SK-N-MC (cell line): ENCODE data around the gene CD200R1.

Experiments used
- DNase-seq: peaks from one replicate; pipeline ENCODE4 v3.0.0-alpha.2; 2011; ENCODE audit warnings: low read depth, low spot score
- H3K27ac ChIP-seq: fragments of 200-600 bp; sonication (generic); 2 replicates; pipeline ENCODE4 v1.5.1; 2016; ENCODE audit warnings: mixed run types
- H3K36me3 ChIP-seq: fragments of 200-600 bp; sonication (generic); 2 replicates; pipeline ENCODE4 v1.6.1; 2017; ENCODE audit warnings: antibody characterized with exemption, low read length, mixed read lengths; ENCODE audit not compliant: insufficient read depth
- H3K4me3 ChIP-seq: fragments of 200-600 bp; sonication (generic); 2 replicates; pipeline ENCODE4 v1.5.1; 2016
- H3K9ac ChIP-seq: fragments of 200-600 bp; sonication (generic); 2 replicates; pipeline ENCODE4 v1.8.0; 2017; ENCODE audit warnings: mixed run types, mixed read lengths; ENCODE audit not compliant: insufficient read length
- H3K9me3 ChIP-seq: fragments of 200-600 bp; sonication (generic); 2 replicates; pipeline ENCODE4 v1.6.1; 2017; ENCODE audit warnings: low read depth, mild to moderate bottlenecking, antibody characterized with exemption, low read length, moderate library complexity, mixed read lengths
- EZH2 ChIP-seq: fragments of 200-600 bp; sonication (generic); IDR thresholded peaks from one replicate; pipeline ENCODE4 v1.6.1; 2017; ENCODE audit warnings: antibody characterized with exemption
- FOXP2 ChIP-seq: optimal IDR thresholded peaks from 2 replicates; pipeline ENCODE3; 2011; ENCODE audit warnings: mild to moderate bottlenecking, moderate library complexity; ENCODE audit not compliant: insufficient read depth; ENCODE audit errors: extremely low read length, control extremely low read depth
- POLR2AphosphoS5 ChIP-seq: IDR thresholded peaks from 2 replicates; pipeline ENCODE4 v1.6.1; 2012; ENCODE audit warnings: mild to moderate bottlenecking, low read depth, low read length, borderline replicate concordance

Gene CD200R1, protein sequence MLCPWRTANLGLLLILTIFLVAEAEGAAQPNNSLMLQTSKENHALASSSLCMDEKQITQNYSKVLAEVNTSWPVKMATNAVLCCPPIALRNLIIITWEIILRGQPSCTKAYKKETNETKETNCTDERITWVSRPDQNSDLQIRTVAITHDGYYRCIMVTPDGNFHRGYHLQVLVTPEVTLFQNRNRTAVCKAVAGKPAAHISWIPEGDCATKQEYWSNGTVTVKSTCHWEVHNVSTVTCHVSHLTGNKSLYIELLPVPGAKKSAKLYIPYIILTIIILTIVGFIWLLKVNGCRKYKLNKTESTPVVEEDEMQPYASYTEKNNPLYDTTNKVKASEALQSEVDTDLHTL

GRCh38 chr3:112974894-112975293 lies at the start of gene CD200R1:
Gene CD200R1, minus strand, starts transcription at chr3:112975103. Its CDS starts 246 bp downstream, at chr3:112974857.
- H3K9me3 ChIP-seq, result no peaks in the 10 kb centered on the region
- H3K4me3 ChIP-seq, result peak within 1 kb of the TSS; percentile 42
- H3K27ac ChIP-seq, result peak within 1 kb of the TSS; percentile 78
- TF ChIP-seq EZH2 (no peak), FOXP2 (peak; percentile 77), POLR2AphosphoS5 (no peak)
- DNase-seq, result peak; percentile 30
- no peak within 1 kb of the TSS for H3K9ac ChIP-seq
- H3K36me3 ChIP-seq, result no peaks in the 10 kb centered on the region

GRCh38 chr3:113021471-113021870 lies 46.6 kb upstream of the CD200R1 start:
- no peak overlapping the region for H3K9ac ChIP-seq
- TF ChIP-seq FOXP2, result no peak
- no peak for TF ChIP-seq EZH2
- TF ChIP-seq POLR2AphosphoS5, result no peak
- no peaks in the 10 kb centered on the region for H3K9me3 ChIP-seq
- DNase-seq, result no peak
- no peak overlapping the region for H3K27ac ChIP-seq
- no peak overlapping the region for H3K4me3 ChIP-seq
- H3K36me3 ChIP-seq, result peaks cover 14% of the 10 kb centered on the region

DNA sequence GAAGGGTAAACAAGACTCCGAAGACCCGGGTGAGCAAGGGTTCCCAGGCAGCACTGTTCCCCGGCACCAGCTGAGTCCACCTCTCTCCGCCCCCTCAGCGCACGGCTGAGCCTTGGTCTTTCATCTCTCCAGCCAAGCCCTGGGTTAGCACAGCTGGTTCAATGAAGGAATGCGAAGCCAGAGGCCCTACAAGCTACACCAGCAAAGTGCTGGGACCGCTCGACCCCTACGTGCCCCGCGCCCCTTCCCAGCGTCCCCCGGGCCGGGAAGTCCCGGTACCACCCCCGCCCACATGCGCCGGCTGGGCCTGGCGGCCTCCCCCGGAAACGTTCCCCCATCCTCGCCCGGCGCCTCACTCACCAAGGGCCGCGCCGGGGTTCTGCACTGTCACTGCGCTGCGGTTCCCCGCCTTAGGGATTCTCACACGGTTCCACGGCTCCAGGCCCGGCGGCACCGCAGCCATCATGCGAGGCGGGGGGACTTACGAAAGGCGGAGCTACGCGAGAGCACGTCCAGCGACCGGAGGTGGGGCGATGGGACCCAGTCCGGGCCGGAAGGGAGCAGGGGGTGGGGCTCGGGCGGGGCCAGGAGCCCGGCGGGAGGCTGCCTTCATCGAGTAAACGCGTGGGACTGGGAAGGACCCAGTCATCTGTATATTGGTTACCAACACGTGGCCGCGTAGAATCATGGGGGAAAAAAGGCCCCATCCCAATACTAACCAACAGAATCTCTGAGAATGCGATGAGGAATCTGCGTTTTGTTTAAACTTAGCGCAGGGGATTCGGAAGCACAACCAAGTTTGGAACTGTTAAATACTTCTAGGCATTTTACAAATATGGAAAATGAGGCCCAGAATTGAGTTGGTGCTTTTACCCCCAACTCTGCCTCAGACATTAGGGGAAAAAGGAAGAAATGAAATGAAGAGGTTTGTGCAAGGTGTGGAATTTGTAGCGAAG lies 44.6 kb upstream of the CD200R1 start:
- DNase-seq, result peak; percentile 48
- H3K4me3 ChIP-seq, result peak overlapping the region; percentile 86
- TF ChIP-seq EZH2, result no peak
- TF ChIP-seq POLR2AphosphoS5, result peak; percentile 93
- H3K9me3 ChIP-seq, result no peaks in the 10 kb centered on the region
- peak overlapping the region; percentile 82 for H3K27ac ChIP-seq
- peak overlapping the region; percentile 78 for H3K9ac ChIP-seq
- H3K36me3 ChIP-seq, result peaks cover 35% of the 10 kb centered on the region

DNA sequence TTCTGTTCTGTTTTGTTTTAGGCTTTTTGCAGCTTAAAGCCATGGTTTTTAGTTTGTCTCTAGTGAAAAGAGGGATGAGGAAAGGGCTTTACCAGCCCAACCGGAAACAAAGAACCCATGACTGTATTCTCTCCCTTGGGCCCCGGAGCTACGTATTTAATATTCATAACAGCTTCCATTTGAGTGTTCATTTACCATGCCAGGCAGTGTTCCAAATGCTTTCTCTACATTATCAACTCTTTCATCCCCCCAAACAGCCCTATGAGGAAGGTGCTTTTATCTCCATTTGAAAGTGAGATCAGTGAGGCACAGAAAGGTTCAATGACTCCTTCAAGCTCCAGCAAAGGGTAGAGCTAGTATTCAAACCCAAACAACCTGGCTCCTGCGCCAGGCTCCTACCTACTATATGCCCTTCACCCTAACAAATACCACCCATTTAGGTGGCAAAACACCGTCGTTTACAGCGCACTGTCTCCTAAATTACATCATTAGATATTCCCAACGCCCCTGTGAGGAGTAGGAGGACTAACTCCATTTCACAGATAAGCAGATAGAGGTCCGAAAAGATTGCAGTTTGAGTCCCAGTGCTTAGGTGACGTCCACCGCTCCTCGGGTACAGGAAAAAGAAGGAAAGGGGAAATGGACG lies 43.8 kb upstream of the CD200R1 start:
- TF ChIP-seq EZH2, result no peak
- TF ChIP-seq POLR2AphosphoS5, result no peak
- no peak for TF ChIP-seq FOXP2
- peak overlapping the region; percentile 78 for H3K9ac ChIP-seq
- peak overlapping the region; percentile 82 for H3K27ac ChIP-seq
- peak; percentile 22 for DNase-seq
- peak overlapping the region; percentile 86 for H3K4me3 ChIP-seq
- H3K9me3 ChIP-seq, result no peaks in the 10 kb centered on the region
- peaks cover 40% of the 10 kb centered on the region for H3K36me3 ChIP-seq

DNA sequence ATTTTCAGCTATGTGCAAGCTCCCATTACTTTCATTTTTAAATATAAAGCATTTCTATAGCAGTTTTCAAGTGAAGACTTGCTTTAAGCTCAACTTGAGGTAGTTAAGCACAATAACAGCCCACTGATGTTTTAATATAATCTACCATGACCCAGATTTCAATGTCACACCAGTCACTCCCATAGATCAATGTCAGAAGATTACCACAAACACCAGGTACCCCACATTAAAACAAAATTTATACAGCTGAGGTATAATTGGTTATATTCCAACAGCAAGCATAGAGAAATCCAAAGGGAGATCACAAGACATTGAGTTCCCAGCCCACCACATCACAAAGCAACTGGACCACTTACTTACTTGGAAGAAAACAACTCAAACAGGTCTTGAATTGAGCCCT lies 38.7 kb upstream of the CD200R1 start:
- TF ChIP-seq FOXP2 (no peak), POLR2AphosphoS5 (no peak), EZH2 (no peak)
- no peak overlapping the region for H3K4me3 ChIP-seq
- H3K9ac ChIP-seq, result no peak overlapping the region
- H3K36me3 ChIP-seq, result peaks cover 84% of the 10 kb centered on the region
- H3K27ac ChIP-seq, result no peak overlapping the region
- DNase-seq, result no peak
- H3K9me3 ChIP-seq, result no peaks in the 10 kb centered on the region

DNA sequence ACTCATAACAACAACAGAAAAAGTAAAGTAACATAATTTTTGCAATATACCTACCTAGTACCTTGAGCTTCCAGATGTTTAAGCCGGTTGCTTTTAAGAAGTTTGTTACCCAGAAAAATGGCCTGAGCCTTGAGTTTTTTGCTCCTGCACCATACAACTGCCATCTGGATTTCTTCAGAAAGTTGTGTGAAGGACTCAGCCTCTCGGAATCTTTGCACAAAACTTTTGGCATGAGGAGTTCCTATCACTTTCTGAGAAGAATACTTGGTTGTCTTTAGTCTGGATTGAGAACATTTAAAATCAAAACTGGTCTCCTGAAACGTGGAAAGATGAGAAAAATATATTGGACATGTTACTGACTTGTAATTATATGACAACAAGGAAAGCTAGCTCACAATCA lies 33.2 kb upstream of the CD200R1 start:
- no peak for DNase-seq
- Histone ChIP-seq H3K4me3 (no peak overlapping the region), H3K27ac (no peak overlapping the region), H3K9me3 (no peaks in the 10 kb centered on the region), H3K36me3 (peaks cover 88% of the 10 kb centered on the region), H3K9ac (no peak overlapping the region)
- TF ChIP-seq POLR2AphosphoS5 (no peak), EZH2 (no peak), FOXP2 (no peak)

- no peak overlapping the region for H3K9ac ChIP-seq
- no peak for TF ChIP-seq FOXP2
- TF ChIP-seq POLR2AphosphoS5, result no peak
- no peak for TF ChIP-seq EZH2
- peaks cover 90% of the 10 kb centered on the region for H3K36me3 ChIP-seq
- H3K27ac ChIP-seq, result no peak overlapping the region
- H3K4me3 ChIP-seq, result no peak overlapping the region
- H3K9me3 ChIP-seq, result no peaks in the 10 kb centered on the region
- no peak for DNase-seq
Observed at GRCh38 chr3:113006359-113007056, 31.6 kb upstream of the CD200R1 start.

- H3K27ac ChIP-seq, result peak overlapping the region; percentile 43; the same call in 1 of the 2 replicates
Observed at GRCh38 chr3:113005611-113006010, 30.7 kb upstream of the CD200R1 start.

More at GRCh38 chr3:113005611-113006010, 30.7 kb upstream of the CD200R1 start:
- Histone ChIP-seq H3K36me3 (peaks cover 90% of the 10 kb centered on the region), H3K9ac (no peak overlapping the region), H3K9me3 (no peaks in the 10 kb centered on the region), H3K4me3 (no peak overlapping the region)
- TF ChIP-seq EZH2 (no peak), FOXP2 (no peak), POLR2AphosphoS5 (no peak)
- DNase-seq, result no peak
